Right lobe of liver (tissue), 4 donors: ENCODE results near the gene FARS2.

Experiments used
- CTCF ChIP-seq, 4 donors: fragments of 200-600 bp in 3 of 4; fragments of 450-650 bp in 1 of 4; IDR thresholded peaks; one replicate each; pipeline versions ENCODE4 v1.5.1 to v1.8.0; 2016 to 2022; ENCODE audit warnings: antibody characterized with exemption in 4 of 4, mild to moderate bottlenecking in 2 of 4
- POLR2A ChIP-seq: fragments of 450-650 bp; IDR thresholded peaks from one replicate; pipeline ENCODE4 v1.6.1; 2017; ENCODE audit warnings: antibody characterized with exemption, mild to moderate bottlenecking
- donor health status: DM: no; HTN: no; CAD: no.
- donor health status: DM: no; HTN: no; CAD: no.
- donor health status: DM: no; HTN: yes; CAD: no.

- TF ChIP-seq CTCF (IDR thresholded peaks at IDR 0.05): no peak
- TF ChIP-seq POLR2A: no peak
Measured at GRCh38 chr6:5707281-5708045, 446.1 kb downstream of the FARS2 start.
